HCT116 (cell line): ENCODE results near the gene OR6X1. TPM values are rescaled to one million over a fixed set of nuclear protein-coding genes. Genes with fewer than 3 reads are reported as not detected.

ENCODE experiments used
- ATAC-seq: fragments of 200-7000 bp; cut with Tn5 transposase; 2 replicates; pipeline ENCODE4 v1.9.1; 2020; ENCODE audit warnings: mild to moderate bottlenecking, moderate library complexity
- BruUV-seq: library from RNA; stranded (reverse); fragments of 400-500 nt; replicated peaks from 2 replicates; lab custom pipeline; 2021; lab: Mats Ljungman, UMichigan
- CTCF ChIA-PET: fragments of 300-600 bp; sonication (Branson Sonifier 250); formaldehyde crosslinking; loops from one replicate; lab custom pipeline; 2021; ENCODE audit warnings: antibody characterized with exemption; lab: Charles Lee
- POLR2A ChIA-PET: fragments of 300-600, 350-600 bp; sonication (Branson Sonifier 250); formaldehyde crosslinking; loops from one replicate; lab custom pipeline; 2021; ENCODE audit warnings: antibody characterized with exemption; lab: Charles Lee
- RAD21 ChIA-PET, 2 experiments: fragments of 300-600 bp; sonication (Branson Sonifier 250); formaldehyde crosslinking; loops; one replicate each; lab custom pipeline; 2023; ENCODE audit warnings: low total read pairs in 2 of 2; ENCODE audit not compliant: uncharacterized antibody in 2 of 2, unreplicated experiment in 2 of 2, low non-redundant PET in 1 of 2; lab: Charles Lee
- DNase-seq: peaks from one replicate; pipeline ENCODE4 v3.0.0-alpha.2; 2010; ENCODE audit warnings: low read depth, low spot score
- H2AFZ ChIP-seq: fragments of 200-600 bp; shearing (Covaris generic), sonication (generic); 2 replicates; pipeline ENCODE4 v1.6.1; 2017; ENCODE audit warnings: low read depth, mixed run types, mixed read lengths, antibody characterized with exemption, low read length; ENCODE audit not compliant: poor library complexity, severe bottlenecking
- H3K27ac ChIP-seq: 2 replicates; pipeline ENCODE4 v1.5.1; 2012; ENCODE audit warnings: low read depth, low read length
- H3K27me3 ChIP-seq: fragments of 200-600 bp; sonication (generic); 2 replicates; pipeline ENCODE4 v1.6.1; 2016; ENCODE audit warnings: mixed run types, low read length, mixed read lengths; ENCODE audit not compliant: insufficient read depth
- H3K36me3 ChIP-seq, 2 experiments: fragments of 200-500 bp in 1 of 2; fragments of 200-600 bp in 1 of 2; sonication (Bioruptor generic) in 1 of 2; sonication (generic) in 1 of 2; 2 replicates each; pipeline versions ENCODE4 v1.5.1 to v1.6.1; 2014 to 2016; ENCODE audit warnings: low read length in 2 of 2, inconsistent platforms in 1 of 2, mixed read lengths in 1 of 2, mixed run types in 1 of 2; ENCODE audit not compliant: insufficient read depth in 2 of 2, control insufficient read depth in 1 of 2
- H3K4me1 ChIP-seq, 2 experiments: fragments of 200-600 bp in 1 of 2; sonication (generic) in 1 of 2; 2 replicates each; pipeline versions ENCODE4 v1.5.1 to v1.6.1; 2012 to 2017; ENCODE audit warnings: low read length in 2 of 2, inconsistent platforms in 1 of 2, mild to moderate bottlenecking in 1 of 2, mixed read lengths in 1 of 2, mixed run types in 1 of 2, moderate library complexity in 1 of 2; ENCODE audit not compliant: insufficient read depth in 2 of 2, control insufficient read depth in 1 of 2
- H3K4me2 ChIP-seq: fragments of 200-600 bp; sonication (generic); 2 replicates; pipeline ENCODE4 v1.6.1; 2017; ENCODE audit warnings: mixed run types, low read length, mixed read lengths
- H3K4me3 ChIP-seq, 2 experiments: fragments of 200-600 bp in 1 of 2; sonication (generic) in 1 of 2; replicated peaks in 1 of 2; 2 replicates each; pipeline ENCODE4 v1.5.1; 2011 to 2016; ENCODE audit warnings: low read length in 2 of 2, control low read depth in 1 of 2, low read depth in 1 of 2, mild to moderate bottlenecking in 1 of 2, mixed read lengths in 1 of 2, mixed run types in 1 of 2
- H3K79me2 ChIP-seq: fragments of 200-600 bp; sonication (generic); 2 replicates; pipeline ENCODE4 v1.6.1; 2017; ENCODE audit warnings: mild to moderate bottlenecking, mixed run types, low read length, moderate library complexity, mixed read lengths; ENCODE audit not compliant: insufficient read depth
- H3K9ac ChIP-seq: fragments of 200-600 bp; sonication (generic); 2 replicates; pipeline ENCODE4 v1.6.1; 2016; ENCODE audit warnings: low read length, mixed read lengths
- H3K9me2 ChIP-seq: fragments of 200-600 bp; sonication (generic), shearing (Covaris generic); 2 replicates; pipeline ENCODE4 v1.6.1; 2017; ENCODE audit warnings: mixed run types, mild to moderate bottlenecking, moderate library complexity; ENCODE audit not compliant: insufficient read depth
- H3K9me3 ChIP-seq, 2 experiments: fragments of 200-500 bp in 1 of 2; fragments of 200-600 bp in 1 of 2; sonication (Bioruptor generic) in 1 of 2; sonication (generic) in 1 of 2; 2 replicates each; pipeline ENCODE4 v1.6.1; 2014 to 2017; ENCODE audit warnings: low read length in 2 of 2, mixed read lengths in 2 of 2, inconsistent platforms in 1 of 2, low read depth in 1 of 2, mild to moderate bottlenecking in 1 of 2, mixed run types in 1 of 2, moderate library complexity in 1 of 2; ENCODE audit not compliant: control insufficient read depth in 1 of 2, insufficient read depth in 1 of 2
- H4K20me1 ChIP-seq: fragments of 200-600 bp; sonication (generic), shearing (Covaris generic); 2 replicates; pipeline ENCODE4 v1.6.1; 2017; ENCODE audit warnings: mixed run types, mild to moderate bottlenecking, moderate library complexity; ENCODE audit not compliant: insufficient read depth
- ATF3 ChIP-seq: IDR thresholded peaks from 2 replicates; pipeline ENCODE4 v1.6.1; 2012
- CEBPB ChIP-seq: IDR thresholded peaks from 2 replicates; pipeline ENCODE4 v1.6.1; 2012; ENCODE audit warnings: low read depth
- CTCF ChIP-seq, 3 experiments: fragments of 200-600 bp in 1 of 3; sonication (generic) in 1 of 3; IDR thresholded peaks in 2 of 3; conservative IDR thresholded peaks in 1 of 3; 2 replicates each; pipeline ENCODE4 v1.5.1; 2012 to 2017; ENCODE audit warnings: low read depth in 2 of 3, low read length in 2 of 3, antibody characterized with exemption in 1 of 3, borderline replicate concordance in 1 of 3, control low read depth in 1 of 3, mild to moderate bottlenecking in 1 of 3, mixed read lengths in 1 of 3, mixed run types in 1 of 3, moderate library complexity in 1 of 3; ENCODE audit not compliant: insufficient read depth in 1 of 3
- EGR1 ChIP-seq: IDR thresholded peaks from 2 replicates; pipeline ENCODE4 v1.6.1; 2012; ENCODE audit warnings: low read depth
- ELF1 ChIP-seq: IDR thresholded peaks from 2 replicates; pipeline ENCODE4 v1.6.1; 2012; ENCODE audit warnings: low read depth, borderline replicate concordance
- EZH2phosphoT487 ChIP-seq: fragments of 200-600 bp; IDR thresholded peaks from 2 replicates; pipeline ENCODE4 v1.6.1; 2018; ENCODE audit warnings: antibody characterized with exemption, borderline replicate concordance
- JUND ChIP-seq: IDR thresholded peaks from 2 replicates; pipeline ENCODE4 v1.6.1; 2012
- MAX ChIP-seq: IDR thresholded peaks from 2 replicates; pipeline ENCODE4 v1.6.1; 2012
- POLR2A ChIP-seq: IDR thresholded peaks from 2 replicates; pipeline ENCODE4 v1.7.0; 2011; ENCODE audit warnings: borderline replicate concordance; ENCODE audit not compliant: insufficient read depth, insufficient read length; ENCODE audit errors: extremely low read depth
- POLR2AphosphoS5 ChIP-seq: IDR thresholded peaks from 2 replicates; pipeline ENCODE4 v1.6.1; 2011; ENCODE audit warnings: mild to moderate bottlenecking, low read depth, low read length, moderate library complexity
- RAD21 ChIP-seq: IDR thresholded peaks from 2 replicates; pipeline ENCODE4 v1.6.1; 2012; ENCODE audit warnings: low read depth, mild to moderate bottlenecking
- ZBTB33 ChIP-seq: IDR thresholded peaks from 2 replicates; pipeline ENCODE4 v1.6.1; 2011; ENCODE audit warnings: mild to moderate bottlenecking, low read length, moderate library complexity; ENCODE audit not compliant: insufficient replicate concordance; ENCODE audit errors: extremely low read depth
- ZNF274 ChIP-seq: fragments of 200-500 bp; sonication (Bioruptor generic); IDR thresholded peaks from 2 replicates; pipeline ENCODE4 v1.6.1; 2014; ENCODE audit warnings: mild to moderate bottlenecking, low read depth, low read length, inconsistent platforms
- intact Hi-C: fragments of 100-400 bp; cut with micrococcal nuclease; formaldehyde crosslinking; loops from 2 replicates; pipeline ENCODE4 v1.10.0; 2022
- total RNA-seq: library from RNA; stranded (reverse); gene quantifications from one replicate; pipeline ENCODE4 v1.2.1, GENCODE V29; 2021; ENCODE audit not compliant: unreplicated experiment

OR6X1 gene
- total RNA-seq, 1 experiment from 2014 or later = not detected

GRCh38 chr11:123757976-123758375, 3.7 kb upstream of the OR6X1 start:
- CTCF ChIA-PET = no interaction called here
- Histone ChIP-seq H3K27me3 (peaks cover 44% of the 10 kb centered on the region), H4K20me1 (no peaks in the 10 kb centered on the region), H3K36me3 (no peaks in the 10 kb centered on the region), H3K4me2 (no peak overlapping the region), H3K9me3 (no peaks in the 10 kb centered on the region; a peak in 1 of 4 replicates), H3K9ac (no peak overlapping the region), H3K9me2 (no peaks in the 10 kb centered on the region), H3K27ac (no peak overlapping the region), H2AFZ (no peak overlapping the region), H3K4me1 (no peaks in the 10 kb centered on the region), H3K4me3 (no peak overlapping the region), H3K79me2 (no peaks in the 10 kb centered on the region)
- intact Hi-C loops = no loop called here
- RAD21 ChIA-PET = no interaction called here
- TF ChIP-seq ZNF274 = no peak
- no peak for TF ChIP-seq CTCF (IDR thresholded peaks at IDR 0.05 in 2 of 3, conservative IDR thresholded peaks at IDR 0.05 in 1 of 3; ENCODE audit: borderline replicate concordance in 1 of 3, insufficient read depth in 1 of 3, low read depth in 2 of 3, low read length in 2 of 3)
- TF ChIP-seq MAX = no peak
- no peak for TF ChIP-seq RAD21
- TF ChIP-seq EGR1 = no peak
- ATAC-seq = no peak
- no peak for DNase-seq
- BruUV-seq = no TSS peak
- POLR2A ChIA-PET = no interaction called here

- H4K20me1 ChIP-seq = no peaks in the 10 kb centered on the region
- H3K4me2 ChIP-seq = no peak overlapping the region
- no peak for ATAC-seq
- no peak for DNase-seq
- no peak overlapping the region for H3K27ac ChIP-seq
- H3K9me3 ChIP-seq = no peaks in the 10 kb centered on the region
- ChIA-PET POLR2A (no interaction called here), RAD21 (no interaction called here), CTCF (no interaction called here)
- H3K27me3 ChIP-seq = peaks cover 53% of the 10 kb centered on the region
- H3K9ac ChIP-seq = no peak overlapping the region
- intact Hi-C loops = no loop called here
- no TSS peak for BruUV-seq
- no peak overlapping the region for H3K4me3 ChIP-seq
- no peaks in the 10 kb centered on the region for H3K9me2 ChIP-seq
- no peaks in the 10 kb centered on the region for H3K79me2 ChIP-seq
- H3K4me1 ChIP-seq = no peaks in the 10 kb centered on the region
- H2AFZ ChIP-seq = no peak overlapping the region
- no peaks in the 10 kb centered on the region for H3K36me3 ChIP-seq
- no peak for TF ChIP-seq POLR2A
- TF ChIP-seq JUND = no peak
- no peak for TF ChIP-seq MAX
- TF ChIP-seq ELF1 = no peak
- TF ChIP-seq ZBTB33 = no peak
- no peak for TF ChIP-seq POLR2AphosphoS5
- TF ChIP-seq CEBPB = no peak
- TF ChIP-seq ATF3 = no peak
- TF ChIP-seq CTCF (IDR thresholded peaks at IDR 0.05 in 2 of 3, conservative IDR thresholded peaks at IDR 0.05 in 1 of 3; ENCODE audit: borderline replicate concordance in 1 of 3, insufficient read depth in 1 of 3, low read depth in 2 of 3, low read length in 2 of 3) = no peak
- TF ChIP-seq ZNF274 = no peak
- no peak for TF ChIP-seq EZH2phosphoT487
Observed at GRCh38 chr11:123755813-123756212, 1.5 kb upstream of the OR6X1 start.
